IPS-18a (cell line): ENCODE measurements around the gene ZDHHC11.
"Not testable (repeated sequence)": the region's sequence is repeated elsewhere in the genome, so short reads cannot be mapped to it uniquely, and the experiment has no call there.

Experiments used
- H3K27ac ChIP-seq: one replicate; pipeline ENCODE4 v1.5.1; 2013; ENCODE audit warnings: low read length
- H3K27me3 ChIP-seq: one replicate; pipeline ENCODE4 v1.6.1; 2013; ENCODE audit warnings: mild to moderate bottlenecking, low read length; ENCODE audit not compliant: control insufficient read depth, insufficient read depth
- H3K36me3 ChIP-seq: one replicate; pipeline ENCODE4 v1.6.1; 2013; ENCODE audit warnings: low read depth, low read length; ENCODE audit not compliant: control insufficient read depth
- H3K4me1 ChIP-seq: one replicate; pipeline ENCODE4 v1.6.1; 2013; ENCODE audit warnings: low read depth, low read length; ENCODE audit not compliant: control insufficient read depth
- H3K4me3 ChIP-seq: one replicate; pipeline ENCODE4 v1.5.1; 2013; ENCODE audit warnings: low read length
- H3K9ac ChIP-seq: one replicate; pipeline ENCODE4 v1.6.1; 2013; ENCODE audit warnings: mild to moderate bottlenecking, low read length, moderate library complexity
- H3K9me3 ChIP-seq: one replicate; pipeline ENCODE4 v1.6.1; 2013; ENCODE audit warnings: low read depth, low read length; ENCODE audit not compliant: control insufficient read depth

Gene ZDHHC11

GRCh38 chr5:854966-855743 lies 4.4 kb upstream of the ZDHHC11 start:
- Histone ChIP-seq H3K27me3 (no peaks in the 10 kb centered on the region), H3K4me3 (no peak overlapping the region), H3K27ac (no peak overlapping the region), H3K9me3 (no peaks in the 10 kb centered on the region), H3K9ac (no peak overlapping the region), H3K36me3 (no peaks in the 10 kb centered on the region), H3K4me1 (no peaks in the 10 kb centered on the region)

- no peaks in the 10 kb centered on the region for H3K4me1 ChIP-seq
Measured at GRCh38 chr5:854217-854616, 3.4 kb upstream of the ZDHHC11 start.

GRCh38 chr5:853416-854090 lies 2.8 kb upstream of the ZDHHC11 start:
- not testable (repeated sequence) for H3K27ac ChIP-seq, H3K9ac ChIP-seq, H3K4me3 ChIP-seq, H3K4me1 ChIP-seq, H3K36me3 ChIP-seq, H3K9me3 ChIP-seq, H3K27me3 ChIP-seq

More at GRCh38 chr5:854217-854616, 3.4 kb upstream of the ZDHHC11 start:
- no peaks in the 10 kb centered on the region for H3K27me3 ChIP-seq
- no peaks in the 10 kb centered on the region for H3K9me3 ChIP-seq
- H3K36me3 ChIP-seq: no peaks in the 10 kb centered on the region
- H3K9ac ChIP-seq: no peak overlapping the region
- H3K4me3 ChIP-seq: no peak overlapping the region
- H3K27ac ChIP-seq: no peak overlapping the region

- no peaks in the 10 kb centered on the region for H3K27me3 ChIP-seq
- no peak overlapping the region for H3K27ac ChIP-seq
- H3K9me3 ChIP-seq: no peaks in the 10 kb centered on the region
- no peak overlapping the region for H3K4me3 ChIP-seq
- no peaks in the 10 kb centered on the region for H3K4me1 ChIP-seq
- no peak overlapping the region for H3K9ac ChIP-seq
- H3K36me3 ChIP-seq: no peaks in the 10 kb centered on the region
Measured at GRCh38 chr5:852431-853401, 1.9 kb upstream of the ZDHHC11 start.

GRCh38 chr5:852018-852417 lies 1.2 kb upstream of the ZDHHC11 start:
- Histone ChIP-seq H3K27me3 (no peaks in the 10 kb centered on the region), H3K9ac (no peak overlapping the region), H3K9me3 (no peaks in the 10 kb centered on the region), H3K4me3 (no peak overlapping the region), H3K27ac (no peak overlapping the region), H3K4me1 (no peaks in the 10 kb centered on the region), H3K36me3 (no peaks in the 10 kb centered on the region)

GRCh38 chr5:851553-851952 lies 767 bp upstream of the ZDHHC11 start:
- H3K9me3 ChIP-seq: no peaks in the 10 kb centered on the region
- no peak overlapping the region for H3K9ac ChIP-seq
- H3K27ac ChIP-seq: no peak overlapping the region
- H3K27me3 ChIP-seq: no peaks in the 10 kb centered on the region
- no peaks in the 10 kb centered on the region for H3K36me3 ChIP-seq
- no peak overlapping the region for H3K4me3 ChIP-seq
- no peaks in the 10 kb centered on the region for H3K4me1 ChIP-seq

GRCh38 chr5:851076-851475 lies 290 bp upstream of the ZDHHC11 start:
- H3K27me3 ChIP-seq: no peaks in the 10 kb centered on the region
- H3K9me3 ChIP-seq: no peaks in the 10 kb centered on the region
- no peak overlapping the region for H3K4me3 ChIP-seq
- H3K27ac ChIP-seq: no peak overlapping the region
- H3K36me3 ChIP-seq: no peaks in the 10 kb centered on the region
- no peak overlapping the region for H3K9ac ChIP-seq
- no peaks in the 10 kb centered on the region for H3K4me1 ChIP-seq

- Histone ChIP-seq H3K27me3 (no peaks in the 10 kb centered on the region), H3K9ac (no peak overlapping the region), H3K27ac (no peak overlapping the region)
Measured at GRCh38 chr5:849651-850301, 1.0 kb downstream of the ZDHHC11 start.

GRCh38 chr5:848671-849111 lies 2.1 kb downstream of the ZDHHC11 start:
- Histone ChIP-seq H3K4me3 (no peak overlapping the region), H3K36me3 (no peaks in the 10 kb centered on the region), H3K27me3 (no peaks in the 10 kb centered on the region), H3K27ac (no peak overlapping the region), H3K4me1 (no peaks in the 10 kb centered on the region), H3K9me3 (no peaks in the 10 kb centered on the region), H3K9ac (no peak overlapping the region)

More at GRCh38 chr5:849651-850301, 1.0 kb downstream of the ZDHHC11 start:
- Histone ChIP-seq H3K36me3 (no peaks in the 10 kb centered on the region), H3K9me3 (no peaks in the 10 kb centered on the region), H3K4me3 (no peak overlapping the region), H3K4me1 (no peaks in the 10 kb centered on the region)

GRCh38 chr5:847736-848135 lies 3.0 kb downstream of the ZDHHC11 start:
- not testable (repeated sequence) for H3K9me3 ChIP-seq

GRCh38 chr5:847212-847611 lies 3.6 kb downstream of the ZDHHC11 start:
- H3K27me3 ChIP-seq, H3K36me3 ChIP-seq, H3K9ac ChIP-seq, H3K9me3 ChIP-seq, H3K4me3 ChIP-seq, H3K27ac ChIP-seq, H3K4me1 ChIP-seq: not testable (repeated sequence)

More at GRCh38 chr5:847736-848135, 3.0 kb downstream of the ZDHHC11 start:
- not testable (repeated sequence) for H3K27me3 ChIP-seq, H3K4me1 ChIP-seq, H3K9ac ChIP-seq, H3K36me3 ChIP-seq, H3K27ac ChIP-seq, H3K4me3 ChIP-seq
